GM12878 (cell line): ENCODE data around the gene LRTM2. TPM values are rescaled to one million over a fixed set of nuclear protein-coding genes. Genes with fewer than 3 reads are reported as not detected.

Experiments used
- ATAC-seq: fragments of 200-7000 bp; cut with Tn5 transposase; 3 replicates; pipeline ENCODE4 v1.9.1; 2020; ENCODE audit warnings: mild to moderate bottlenecking, moderate library complexity
- BruUV-seq: library from RNA; stranded (reverse); fragments of 400-500 nt; replicated peaks from 2 replicates; lab custom pipeline; 2021; lab: Mats Ljungman, UMichigan
- CTCF ChIA-PET: fragments of 300-600 bp; sonication (Branson Sonifier 250); formaldehyde crosslinking; extraction: SDS; loops from one replicate; lab custom pipeline; 2021; ENCODE audit warnings: inconsistent platforms; lab: Yijun Ruan, JAX
- POLR2A ChIA-PET: fragments of 350-600 bp; formaldehyde crosslinking; extraction: SDS; loops from one replicate; lab custom pipeline; 2021; ENCODE audit warnings: inconsistent platforms; lab: Charles Lee
- RAD21 ChIA-PET: fragments of 300-600 bp; sonication (Branson Sonifier 250); formaldehyde crosslinking; loops from one replicate; lab custom pipeline; 2023; ENCODE audit warnings: antibody characterized with exemption; ENCODE audit not compliant: unreplicated experiment; lab: Charles Lee
- SMC1A ChIA-PET: fragments of 300-600 bp; sonication (Branson Sonifier 250); formaldehyde crosslinking; loops from one replicate; lab custom pipeline; 2023; ENCODE audit not compliant: unreplicated experiment, uncharacterized antibody; lab: Charles Lee
- DNase-seq: peaks from one replicate; pipeline ENCODE4 v3.0.0-alpha.2; 2011; ENCODE audit warnings: low read depth, low spot score
- FAIRE-seq: peaks from 3 replicates; lab custom pipeline; 2011; peaks lifted over from hg19 to GRCh38; lab: Jason Lieb, UNC
- H2AFZ ChIP-seq: 2 replicates; pipeline ENCODE4 v1.6.0; 2011; ENCODE audit warnings: low read depth, low read length, control low read depth; ENCODE audit not compliant: control insufficient read depth
- H3K27ac ChIP-seq: 2 replicates; pipeline ENCODE4 v1.5.1; 2011; ENCODE audit warnings: control low read depth; ENCODE audit not compliant: control insufficient read depth, insufficient read depth
- H3K27me3 ChIP-seq, 2 experiments: replicated peaks in 1 of 2; 2 replicates each; pipeline versions ENCODE4 v1.6.0 to v1.6.1; 2011; ENCODE audit warnings: low read length in 1 of 2; ENCODE audit not compliant: control insufficient read depth in 2 of 2, insufficient read depth in 2 of 2
- H3K36me3 ChIP-seq, 2 experiments: 2 replicates each; pipeline ENCODE4 v1.5.1; 2011; ENCODE audit warnings: low read length in 1 of 2; ENCODE audit not compliant: control insufficient read depth in 2 of 2, insufficient read depth in 2 of 2
- H3K4me1 ChIP-seq: 2 replicates; pipeline ENCODE4 v1.6.1; 2011; ENCODE audit warnings: mild to moderate bottlenecking, low read length, moderate library complexity, mixed read lengths; ENCODE audit not compliant: control insufficient read depth, insufficient read depth
- H3K4me2 ChIP-seq: 2 replicates; pipeline ENCODE4 v1.6.0; 2011; ENCODE audit warnings: control low read depth; ENCODE audit not compliant: control insufficient read depth, insufficient read depth
- H3K4me3 ChIP-seq: fragments of 200-600 bp; sonication (generic); 2 replicates; pipeline ENCODE4 v1.5.1; 2016
- H3K79me2 ChIP-seq: 2 replicates; pipeline ENCODE4 v1.6.0; 2011; ENCODE audit warnings: low read length; ENCODE audit not compliant: control insufficient read depth, insufficient read depth
- H3K9ac ChIP-seq: 2 replicates; pipeline ENCODE4 v1.8.0; 2011; ENCODE audit warnings: low read length, control low read depth, mixed read lengths; ENCODE audit not compliant: control insufficient read depth, insufficient read depth
- H3K9me3 ChIP-seq: replicated peaks from 3 replicates; pipeline ENCODE4 v1.5.1; 2011; ENCODE audit warnings: mild to moderate bottlenecking, low read length; ENCODE audit not compliant: control insufficient read depth, insufficient read depth
- H4K20me1 ChIP-seq: 2 replicates; pipeline ENCODE4 v1.6.0; 2011; ENCODE audit not compliant: control insufficient read depth, insufficient read depth
- ATF7 ChIP-seq: fragments of 450-650 bp; IDR thresholded peaks from 2 replicates; pipeline ENCODE4 v1.6.1; 2016; ENCODE audit warnings: low read depth, mild to moderate bottlenecking
- CHD2 ChIP-seq: IDR thresholded peaks from 2 replicates; pipeline ENCODE4 v1.6.1; 2011; ENCODE audit warnings: low read depth, low read length, improper control_type of control experiment, borderline replicate concordance
- PAX5 ChIP-seq: IDR thresholded peaks from 2 replicates; pipeline ENCODE4 v1.6.1; 2011; ENCODE audit warnings: low read depth, low read length, borderline replicate concordance
- RELB ChIP-seq: fragments of 450-650 bp; IDR thresholded peaks from 2 replicates; pipeline ENCODE4 v1.6.1; 2017; ENCODE audit warnings: low read depth, mild to moderate bottlenecking, moderate library complexity
- RFX5 ChIP-seq: IDR thresholded peaks from 2 replicates; pipeline ENCODE4 v1.6.1; 2011; ENCODE audit warnings: low read depth, low read length, improper control_type of control experiment
- TCF7 ChIP-seq: IDR thresholded peaks from 2 replicates; pipeline ENCODE4 v1.6.1; 2014; ENCODE audit warnings: antibody characterized with exemption, borderline replicate concordance
- ZSCAN29 ChIP-seq: fragments of 450-650 bp; IDR thresholded peaks from 2 replicates; pipeline ENCODE4 v1.6.1; 2017; ENCODE audit warnings: mild to moderate bottlenecking, moderate library complexity
- WGBS: methylation state at CpG from one replicate; pipeline ENCODE4 v1.1.6; 2016; ENCODE audit warnings: low lambda C conversion rate; ENCODE audit not compliant: insufficient replicate concordance, insufficient coverage; ENCODE audit errors: missing lambda C conversion rate; 5-methylcytosine and 5-hydroxymethylcytosine counted together
- in situ Hi-C: fragments of 300-500 bp; cut with MboI; formaldehyde crosslinking; loops from 9 replicates; pipeline ENCODE4 v1.14.3; 2018; ENCODE audit warnings: mixed read lengths
- intact Hi-C: fragments of 100-400 bp; cut with micrococcal nuclease; formaldehyde crosslinking; loops from one replicate; pipeline ENCODE4 v1.14.2; 2022; ENCODE audit not compliant: unreplicated experiment
- polyA plus RNA-seq, 11 experiments: library from polyadenylated mRNA; depleted of rRNA in 4 of 11; unstranded in 6 of 11; stranded (reverse) in 5 of 11; fragments of >200 nt; fragmentation: Nextera tagmentation in 4 of 11; fragmentation: Illumina TruSeq in 1 of 11; extraction: Ambion mirVana in 4 of 11; extraction: Trizol in 1 of 11; gene quantifications; 1 replicate in 1 of 11; 2 replicates in 10 of 11; pipeline versions ENCODE4 v1.2.1 to v1.2.3, GENCODE V29; 2011 to 2016; ENCODE audit warnings: inconsistent platforms in 2 of 11, missing spikeins in 2 of 11, low read depth in 1 of 11
- total RNA-seq, 4 experiments: library from RNA; depleted of rRNA in 3 of 4; stranded (reverse); fragments of >200 nt in 3 of 4; fragmentation: Illumina TruSeq in 1 of 4; extraction: Trizol in 1 of 4; gene quantifications; 2 replicates each; pipeline versions ENCODE4 v1.2.1 to v1.2.3, GENCODE V29; 2013 to 2021
- TF ChIP-seq, protein P1 (sequence below), 3 experiments: IDR thresholded peaks in 2 of 3; conservative IDR thresholded peaks in 1 of 3; 2 replicates each; pipeline ENCODE4 v1.5.1; 2011; ENCODE audit warnings: low read depth in 3 of 3, low read length in 3 of 3, mild to moderate bottlenecking in 3 of 3, control low read depth in 2 of 3, moderate library complexity in 2 of 3, inconsistent platforms in 1 of 3, mixed read lengths in 1 of 3; ENCODE audit not compliant: control insufficient read depth in 2 of 3, insufficient read depth in 1 of 3; ENCODE audit errors: extremely low read depth in 1 of 3

The LRTM2 gene
- total and polyA plus RNA-seq, 10 of the 15 experiments (the other 5 are each of a cell fraction or from before 2014, with no cell fraction given): 0.05 TPM; not detected in 9

DNA sequence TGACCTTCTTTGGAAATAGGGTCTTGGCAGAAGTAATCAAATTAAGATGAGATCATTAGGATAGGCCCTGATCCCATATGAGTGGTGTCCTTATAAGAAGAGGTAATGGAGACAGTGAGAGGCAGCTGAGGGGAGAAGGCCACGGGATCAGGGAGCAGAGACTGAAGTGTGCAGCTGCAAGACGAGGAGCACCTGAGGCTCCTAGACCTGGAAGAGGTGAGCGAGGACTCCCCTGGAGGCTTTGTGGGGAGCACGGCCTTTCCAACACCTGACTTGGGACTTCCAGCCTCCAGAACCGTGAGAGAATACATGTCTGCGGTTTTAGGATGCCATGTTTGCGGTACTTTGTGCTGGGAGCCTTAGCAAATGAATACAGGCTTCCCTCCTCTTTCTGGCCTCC lies 37.5 kb downstream of the LRTM2 start:
- SMC1A ChIA-PET: no interaction called here
- intact Hi-C loops: no loop called here
- Histone ChIP-seq H3K4me2 (no peak overlapping the region), H3K27ac (no peak overlapping the region), H3K4me1 (no peaks in the 10 kb centered on the region), H4K20me1 (no peaks in the 10 kb centered on the region), H2AFZ (no peak overlapping the region), H3K9me3 (no peaks in the 10 kb centered on the region), H3K27me3 (peaks cover 0 to 4% of the 10 kb centered on the region in 2 experiments; a peak in 3 of 4 replicates), H3K36me3 (no peaks in the 10 kb centered on the region), H3K4me3 (no peak overlapping the region), H3K79me2 (no peaks in the 10 kb centered on the region), H3K9ac (no peak overlapping the region)
- CTCF ChIA-PET: no interaction called here
- in situ Hi-C loops: no loop called here
- RAD21 ChIA-PET: no interaction called here
- DNase-seq (no peak), ATAC-seq (no peak), FAIRE-seq (no peak)
- 21% methylated on average over 7 of the region's 7 CpGs for WGBS
- no peak for TF ChIP-seq RFX5
- BruUV-seq: no TSS peak
- POLR2A ChIA-PET: no interaction called here

DNA sequence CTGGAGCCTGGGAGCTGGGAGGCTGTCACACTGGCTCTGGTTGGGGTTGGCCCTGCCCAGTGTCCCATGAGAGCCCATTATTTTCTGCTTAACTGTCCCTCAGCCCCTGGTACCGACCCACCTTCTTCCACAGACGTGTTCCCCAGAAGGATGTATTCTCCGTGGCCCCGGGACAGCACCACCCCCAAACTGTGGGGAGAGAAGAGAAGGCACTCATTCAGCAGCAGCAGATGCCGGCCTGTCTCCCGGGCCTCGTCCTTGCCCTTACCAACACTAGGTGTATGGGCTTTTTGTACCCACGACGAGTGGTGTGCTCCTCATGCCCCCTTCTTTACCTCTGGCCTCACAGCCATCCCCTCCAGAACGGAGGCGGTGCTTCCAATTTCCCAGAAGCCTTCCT lies 38.1 kb downstream of the LRTM2 start:
- CTCF ChIA-PET: no interaction called here
- intact Hi-C loops (no loop called here), in situ Hi-C loops (no loop called here)
- no TSS peak for BruUV-seq
- FAIRE-seq: no peak
- H3K79me2 ChIP-seq: no peaks in the 10 kb centered on the region
- no peak overlapping the region for H3K9ac ChIP-seq
- no peak overlapping the region for H3K4me2 ChIP-seq
- RAD21 ChIA-PET: no interaction called here
- ATAC-seq: no peak
- no peaks in the 10 kb centered on the region for H3K36me3 ChIP-seq
- SMC1A ChIA-PET: no interaction called here
- TF ChIP-seq, protein P1, sequence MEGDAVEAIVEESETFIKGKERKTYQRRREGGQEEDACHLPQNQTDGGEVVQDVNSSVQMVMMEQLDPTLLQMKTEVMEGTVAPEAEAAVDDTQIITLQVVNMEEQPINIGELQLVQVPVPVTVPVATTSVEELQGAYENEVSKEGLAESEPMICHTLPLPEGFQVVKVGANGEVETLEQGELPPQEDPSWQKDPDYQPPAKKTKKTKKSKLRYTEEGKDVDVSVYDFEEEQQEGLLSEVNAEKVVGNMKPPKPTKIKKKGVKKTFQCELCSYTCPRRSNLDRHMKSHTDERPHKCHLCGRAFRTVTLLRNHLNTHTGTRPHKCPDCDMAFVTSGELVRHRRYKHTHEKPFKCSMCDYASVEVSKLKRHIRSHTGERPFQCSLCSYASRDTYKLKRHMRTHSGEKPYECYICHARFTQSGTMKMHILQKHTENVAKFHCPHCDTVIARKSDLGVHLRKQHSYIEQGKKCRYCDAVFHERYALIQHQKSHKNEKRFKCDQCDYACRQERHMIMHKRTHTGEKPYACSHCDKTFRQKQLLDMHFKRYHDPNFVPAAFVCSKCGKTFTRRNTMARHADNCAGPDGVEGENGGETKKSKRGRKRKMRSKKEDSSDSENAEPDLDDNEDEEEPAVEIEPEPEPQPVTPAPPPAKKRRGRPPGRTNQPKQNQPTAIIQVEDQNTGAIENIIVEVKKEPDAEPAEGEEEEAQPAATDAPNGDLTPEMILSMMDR (IDR thresholded peaks at IDR 0.05 in 2 of 3, conservative IDR thresholded peaks at IDR 0.05 in 1 of 3; ENCODE audit: control insufficient read depth in 2 of 3, extremely low read depth in 1 of 3, insufficient read depth in 1 of 3, low read depth in 3 of 3, low read length in 3 of 3): no peak
- TF ChIP-seq PAX5 (no peak), CHD2 (no peak), ATF7 (no peak), ZSCAN29 (no peak), RELB (no peak), TCF7 (no peak)
- H3K4me1 ChIP-seq: no peaks in the 10 kb centered on the region
- DNase-seq: no peak
- no peak overlapping the region for H2AFZ ChIP-seq
- no peak overlapping the region for H3K27ac ChIP-seq
- 46% methylated on average over 11 of the region's 11 CpGs for WGBS
- peaks cover 0 to 4% of the 10 kb centered on the region in 2 experiments; a peak in 2 of 4 replicates for H3K27me3 ChIP-seq
- H4K20me1 ChIP-seq: no peaks in the 10 kb centered on the region
- no peak overlapping the region for H3K4me3 ChIP-seq
- POLR2A ChIA-PET: no interaction called here
- H3K9me3 ChIP-seq: no peaks in the 10 kb centered on the region
